GM23338 (cell line): ENCODE data around the gene BBS1.

Experiments
- CREB1 ChIP-seq: fragments of 250-450 bp; sonication (Bioruptor Pico); IDR thresholded peaks from 2 replicates; pipeline ENCODE4 v1.5.0; 2020; ENCODE audit warnings: low read depth, mild to moderate bottlenecking, moderate library complexity
- EZH2 ChIP-seq: fragments of 200-600 bp; sonication (generic); IDR thresholded peaks from one replicate; pipeline ENCODE4 v1.8.0; 2017; ENCODE audit warnings: antibody characterized with exemption, mild to moderate bottlenecking, low read depth; ENCODE audit not compliant: unreplicated experiment
- POLR2AphosphoS5 ChIP-seq: IDR thresholded peaks from 2 replicates; pipeline ENCODE4 v1.6.1; 2016; ENCODE audit warnings: antibody characterized with exemption, low read depth
- TF ChIP-seq, protein P1 (sequence below), 2 experiments: fragments of 200-600 bp in 1 of 2; sonication (generic) in 1 of 2; conservative IDR thresholded peaks; 2 replicates each; pipeline versions ENCODE4 v1.5.1 to v1.6.1; 2016 to 2017; ENCODE audit warnings: antibody characterized with exemption in 2 of 2, low read depth in 2 of 2, mild to moderate bottlenecking in 2 of 2, moderate library complexity in 1 of 2
- TF ChIP-seq, protein P2 (sequence below): IDR thresholded peaks from 2 replicates; pipeline ENCODE4 v1.6.1; 2016; ENCODE audit warnings: antibody characterized with exemption

DNA sequence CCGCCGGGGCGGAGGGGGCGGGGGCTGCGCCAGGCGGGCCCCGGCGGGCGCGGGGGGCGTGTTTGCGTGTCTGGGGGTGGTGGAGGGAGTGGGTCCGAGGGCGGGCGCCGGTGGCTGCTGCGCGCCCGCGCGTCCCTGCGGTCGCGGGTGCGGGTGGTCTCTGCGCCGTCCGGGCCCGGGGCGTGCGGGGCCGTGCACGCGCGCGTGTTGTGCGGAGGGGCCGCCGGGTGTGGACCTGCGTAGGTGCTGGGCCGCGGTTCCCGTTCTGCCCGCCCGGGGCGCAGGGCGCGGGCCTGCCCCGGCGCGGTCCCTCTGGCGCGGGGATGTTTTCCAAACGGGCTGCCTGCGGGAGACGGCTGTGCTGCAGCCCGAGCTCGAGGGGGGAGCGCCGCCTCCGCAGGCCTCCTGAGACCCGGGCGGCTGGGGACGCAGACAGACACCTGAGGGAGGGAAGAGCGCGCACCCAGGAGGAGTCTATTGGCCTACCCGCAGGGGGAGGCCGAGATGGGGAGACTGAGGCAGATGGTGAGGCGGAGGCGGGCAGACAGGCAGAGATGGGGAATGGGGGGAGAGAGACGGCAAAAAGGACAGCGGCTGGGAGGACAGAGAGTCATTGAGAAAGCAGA, 43.3 kb upstream of the BBS1 start:
- TF ChIP-seq, protein P1, sequence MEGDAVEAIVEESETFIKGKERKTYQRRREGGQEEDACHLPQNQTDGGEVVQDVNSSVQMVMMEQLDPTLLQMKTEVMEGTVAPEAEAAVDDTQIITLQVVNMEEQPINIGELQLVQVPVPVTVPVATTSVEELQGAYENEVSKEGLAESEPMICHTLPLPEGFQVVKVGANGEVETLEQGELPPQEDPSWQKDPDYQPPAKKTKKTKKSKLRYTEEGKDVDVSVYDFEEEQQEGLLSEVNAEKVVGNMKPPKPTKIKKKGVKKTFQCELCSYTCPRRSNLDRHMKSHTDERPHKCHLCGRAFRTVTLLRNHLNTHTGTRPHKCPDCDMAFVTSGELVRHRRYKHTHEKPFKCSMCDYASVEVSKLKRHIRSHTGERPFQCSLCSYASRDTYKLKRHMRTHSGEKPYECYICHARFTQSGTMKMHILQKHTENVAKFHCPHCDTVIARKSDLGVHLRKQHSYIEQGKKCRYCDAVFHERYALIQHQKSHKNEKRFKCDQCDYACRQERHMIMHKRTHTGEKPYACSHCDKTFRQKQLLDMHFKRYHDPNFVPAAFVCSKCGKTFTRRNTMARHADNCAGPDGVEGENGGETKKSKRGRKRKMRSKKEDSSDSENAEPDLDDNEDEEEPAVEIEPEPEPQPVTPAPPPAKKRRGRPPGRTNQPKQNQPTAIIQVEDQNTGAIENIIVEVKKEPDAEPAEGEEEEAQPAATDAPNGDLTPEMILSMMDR (conservative IDR thresholded peaks at IDR 0.05; ENCODE audit: low read depth in 2 of 2) = no peak
- no peak for TF ChIP-seq EZH2
- TF ChIP-seq POLR2AphosphoS5 = no peak
- TF ChIP-seq, protein P2, sequence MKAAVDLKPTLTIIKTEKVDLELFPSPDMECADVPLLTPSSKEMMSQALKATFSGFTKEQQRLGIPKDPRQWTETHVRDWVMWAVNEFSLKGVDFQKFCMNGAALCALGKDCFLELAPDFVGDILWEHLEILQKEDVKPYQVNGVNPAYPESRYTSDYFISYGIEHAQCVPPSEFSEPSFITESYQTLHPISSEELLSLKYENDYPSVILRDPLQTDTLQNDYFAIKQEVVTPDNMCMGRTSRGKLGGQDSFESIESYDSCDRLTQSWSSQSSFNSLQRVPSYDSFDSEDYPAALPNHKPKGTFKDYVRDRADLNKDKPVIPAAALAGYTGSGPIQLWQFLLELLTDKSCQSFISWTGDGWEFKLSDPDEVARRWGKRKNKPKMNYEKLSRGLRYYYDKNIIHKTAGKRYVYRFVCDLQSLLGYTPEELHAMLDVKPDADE = no peak
- TF ChIP-seq CREB1 (CRISPR knock-in tag) = no peak
